Ammon's horn (tissue), 1 donor: ENCODE results near the gene DYRK2.
"Not testable (repeated sequence)": the region's sequence is repeated elsewhere in the genome, so short reads cannot be mapped to it uniquely, and the experiment has no call there.

Source experiments
- DNase-seq: peaks from one replicate; pipeline ENCODE4 v3.0.0-alpha.2; 2016; ENCODE audit warnings: low spot score

Gene DYRK2

GRCh38 chr12:67671419-67671818 is 22.9 kb downstream of the DYRK2 start:
- DNase-seq: no peak

GRCh38 chr12:67671892-67672291 is 23.3 kb downstream of the DYRK2 start:
- DNase-seq: no peak

- not testable (repeated sequence) for DNase-seq
Measured at GRCh38 chr12:67672507-67672906, 24.0 kb downstream of the DYRK2 start.

GRCh38 chr12:67673509-67673908 is 25.0 kb downstream of the DYRK2 start:
- not testable (repeated sequence) for DNase-seq

- DNase-seq: no peak
Measured at GRCh38 chr12:67674417-67674816, 25.9 kb downstream of the DYRK2 start.

GRCh38 chr12:67676624-67677023 is 28.1 kb downstream of the DYRK2 start:
- DNase-seq: no peak

GRCh38 chr12:67677166-67677565 is 28.6 kb downstream of the DYRK2 start:
- DNase-seq: no peak

GRCh38 chr12:67681105-67681778 is 32.7 kb downstream of the DYRK2 start:
- no peak for DNase-seq

GRCh38 chr12:67681941-67682620 is 33.5 kb downstream of the DYRK2 start:
- DNase-seq: no peak

GRCh38 chr12:67689385-67689784 is 40.8 kb downstream of the DYRK2 start:
- no peak for DNase-seq

- DNase-seq: no peak
Measured at GRCh38 chr12:67690656-67691055, 42.1 kb downstream of the DYRK2 start.

- no peak for DNase-seq
Measured at GRCh38 chr12:67691220-67691619, 42.7 kb downstream of the DYRK2 start.

- no peak for DNase-seq
Measured at GRCh38 chr12:67692135-67692534, 43.6 kb downstream of the DYRK2 start.

GRCh38 chr12:67692966-67693365 is 44.4 kb downstream of the DYRK2 start:
- no peak for DNase-seq

- DNase-seq: no peak
Measured at GRCh38 chr12:67693894-67694293, 45.3 kb downstream of the DYRK2 start.

GRCh38 chr12:67694306-67694900 is 45.9 kb downstream of the DYRK2 start:
- no peak for DNase-seq

- DNase-seq: no peak
Measured at GRCh38 chr12:67695974-67696373, 47.4 kb downstream of the DYRK2 start.

GRCh38 chr12:67697443-67697842 is 48.9 kb downstream of the DYRK2 start:
- DNase-seq: no peak

GRCh38 chr12:67697967-67698366 is 49.4 kb downstream of the DYRK2 start:
- DNase-seq: no peak

GRCh38 chr12:67698672-67699581 is 50.4 kb downstream of the DYRK2 start:
- peak; percentile 22 for DNase-seq

- no peak for DNase-seq
Measured at GRCh38 chr12:67701121-67701520, 52.6 kb downstream of the DYRK2 start.

- no peak for DNase-seq
Measured at GRCh38 chr12:67702136-67702535, 53.6 kb downstream of the DYRK2 start.
